Breast epithelium (tissue), 3 donors: Measurements from ENCODE around the gene FBN3.

Source experiments
- CTCF ChIP-seq, 3 donors: fragments of 450-650 bp; IDR thresholded peaks; one replicate each; pipeline ENCODE4 v1.5.1; 2016 to 2017; ENCODE audit warnings: antibody characterized with exemption in 3 of 3, mild to moderate bottlenecking in 3 of 3, moderate library complexity in 3 of 3
- POLR2A ChIP-seq: fragments of 450-650 bp; IDR thresholded peaks from one replicate; pipeline ENCODE4 v1.6.1; 2016; ENCODE audit warnings: antibody characterized with exemption, mild to moderate bottlenecking, moderate library complexity

GRCh38 chr19:8194528-8195267, 45.3 kb upstream of the FBN3 start:
- TF ChIP-seq CTCF (IDR thresholded peaks at IDR 0.05) = no peak
- no peak for TF ChIP-seq POLR2A
